ENCODE results near the gene IDUA. TPM values are rescaled to one million over a fixed set of nuclear protein-coding genes. Genes with fewer than 3 reads are reported as not detected.

Gene IDUA
- total RNA-seq, 1 experiment from 2014 or later, result 46.6 TPM

DNA sequence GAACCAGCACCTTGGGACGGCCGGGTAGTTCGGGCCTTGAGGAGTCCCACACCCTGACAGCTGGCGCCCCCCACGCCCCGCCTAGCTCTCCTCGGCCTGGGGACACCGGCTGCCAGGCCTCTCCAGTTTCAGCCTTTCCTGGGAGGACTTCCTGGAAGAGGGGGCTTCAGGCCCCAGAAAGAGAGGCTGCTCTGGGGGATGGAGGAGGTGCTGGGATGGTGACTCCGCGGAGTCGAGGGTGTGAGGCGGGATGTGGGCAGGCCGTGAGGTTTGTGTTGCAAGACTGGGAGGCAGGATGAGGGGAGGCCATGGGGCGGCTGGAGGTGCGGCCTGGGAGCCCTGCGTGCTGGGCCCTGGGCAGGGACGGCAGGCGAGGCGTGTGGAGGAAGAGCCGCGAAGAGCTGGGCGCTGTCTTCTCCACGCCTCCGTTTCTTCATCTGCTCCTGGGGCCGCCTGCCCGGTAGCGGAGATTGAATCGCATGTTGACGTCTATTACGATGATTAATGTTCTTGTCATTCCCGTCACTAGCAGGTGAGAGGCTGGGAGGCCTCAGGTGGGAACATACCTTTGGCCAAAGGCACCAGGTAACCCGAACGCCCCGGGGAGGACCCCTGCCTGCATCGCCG, 23.7 kb downstream of the IDUA start:
- Histone ChIP-seq H3K4me3 (peak overlapping the region; percentile 90), H3F3A (ENCODE audit: insufficient read depth, low read depth) (peaks cover 36% of the 10 kb centered on the region; the same call in 1 of the 2 replicates), H3K4me1 (replicated peaks; ENCODE audit: insufficient read depth) (peaks cover 5% of the 10 kb centered on the region; the same call in 1 of the 2 replicates), H3K9me2 (ENCODE audit: insufficient read depth) (no peaks in the 10 kb centered on the region), H3K79me2 (ENCODE audit: low read depth) (no peaks in the 10 kb centered on the region; the same call in 1 of the 2 replicates), H3K9me3 (ENCODE audit: insufficient read depth, low read depth) (no peaks in the 10 kb centered on the region), H3K27me3 (ENCODE audit: insufficient read depth, low read depth) (peaks cover 11% of the 10 kb centered on the region; the same call in 1 of the 2 replicates), H3K36me3 (ENCODE audit: low read depth) (no peaks in the 10 kb centered on the region), H3K4me2 (peak overlapping the region; percentile 97), H2AFZ (peak overlapping the region; percentile 87), H4K20me1 (ENCODE audit: insufficient read depth) (no peaks in the 10 kb centered on the region; the same call in 1 of the 2 replicates), H3K27ac (peak overlapping the region; percentile 55)
- TF ChIP-seq EZH2 (IDR thresholded peaks at IDR 0.05; ENCODE audit: low read depth), result no peak
- TF ChIP-seq, protein P1, sequence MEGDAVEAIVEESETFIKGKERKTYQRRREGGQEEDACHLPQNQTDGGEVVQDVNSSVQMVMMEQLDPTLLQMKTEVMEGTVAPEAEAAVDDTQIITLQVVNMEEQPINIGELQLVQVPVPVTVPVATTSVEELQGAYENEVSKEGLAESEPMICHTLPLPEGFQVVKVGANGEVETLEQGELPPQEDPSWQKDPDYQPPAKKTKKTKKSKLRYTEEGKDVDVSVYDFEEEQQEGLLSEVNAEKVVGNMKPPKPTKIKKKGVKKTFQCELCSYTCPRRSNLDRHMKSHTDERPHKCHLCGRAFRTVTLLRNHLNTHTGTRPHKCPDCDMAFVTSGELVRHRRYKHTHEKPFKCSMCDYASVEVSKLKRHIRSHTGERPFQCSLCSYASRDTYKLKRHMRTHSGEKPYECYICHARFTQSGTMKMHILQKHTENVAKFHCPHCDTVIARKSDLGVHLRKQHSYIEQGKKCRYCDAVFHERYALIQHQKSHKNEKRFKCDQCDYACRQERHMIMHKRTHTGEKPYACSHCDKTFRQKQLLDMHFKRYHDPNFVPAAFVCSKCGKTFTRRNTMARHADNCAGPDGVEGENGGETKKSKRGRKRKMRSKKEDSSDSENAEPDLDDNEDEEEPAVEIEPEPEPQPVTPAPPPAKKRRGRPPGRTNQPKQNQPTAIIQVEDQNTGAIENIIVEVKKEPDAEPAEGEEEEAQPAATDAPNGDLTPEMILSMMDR (conservative IDR thresholded peaks at IDR 0.05), result no peak
- TSS peak; percentile 58 for BruUV-seq (replicated peaks)
- CTCF ChIA-PET, result interaction anchor here (0.6 kb wide), 1 partner anchor 180 kb away, joined by 5 read pairs; no protein-coding TSS in a partner anchor
- peak; percentile 78 to 89 for DNase-seq
- intact Hi-C loops (cut with micrococcal nuclease; ENCODE audit: unreplicated experiment), result loop anchor here (5.0 kb wide), 2 partner anchors 237 to 337 kb away; partner anchors contain the start of genes CTBP1 and UVSSA
- POLR2A ChIA-PET (ENCODE audit: unreplicated experiment), result interaction anchor here (0.6 to 0.7 kb wide), 4 partner anchors 18 to 149 kb away, joined by 3 to 12 read pairs (median 4); no protein-coding TSS in a partner anchor

DNA sequence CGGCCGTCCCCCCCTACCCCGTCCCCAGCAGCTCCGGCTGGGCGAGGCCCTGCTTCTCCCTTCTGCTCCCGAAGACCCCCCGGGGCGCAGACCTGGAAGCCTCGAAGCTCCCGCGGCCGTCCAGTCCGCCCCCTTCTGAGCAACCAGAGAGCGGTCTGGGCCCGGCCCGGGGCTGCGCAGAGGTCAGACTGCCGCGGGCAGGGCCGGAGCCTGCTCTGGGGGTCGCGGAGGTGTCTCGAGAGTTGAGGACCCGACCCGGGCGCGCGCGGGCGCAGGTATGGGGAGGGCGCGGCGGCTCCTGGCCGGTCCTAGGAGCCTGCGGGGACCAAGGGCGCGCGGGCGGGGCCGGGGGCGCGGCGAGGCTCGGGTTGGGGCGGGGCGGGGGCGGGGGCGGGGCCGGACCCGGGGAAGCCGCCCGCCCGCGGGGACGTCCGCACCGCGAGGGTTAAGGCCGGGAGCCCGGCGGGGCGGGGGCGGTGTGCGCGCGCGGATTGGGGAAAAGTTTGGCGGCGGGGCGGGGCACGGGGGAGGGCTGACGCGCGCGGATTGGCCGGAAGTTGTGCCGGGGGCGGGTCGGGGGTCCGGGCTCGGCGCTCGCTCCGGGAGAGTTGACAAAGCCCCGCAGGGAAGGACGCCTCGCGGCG, 24.3 kb downstream of the IDUA start, which contains the start of gene FGFRL1:
FGFRL1 (plus strand) TSS at position 605 of the 644 bp plus-strand sequence. CDS start 860 bp downstream, outside the sequence.
- Histone ChIP-seq H3K4me3 (peak within 1 kb of the TSS; percentile 90), H3F3A (ENCODE audit: insufficient read depth, low read depth) (peaks cover 35% of the 10 kb centered on the region; the same call in 1 of the 2 replicates), H3K9me3 (ENCODE audit: insufficient read depth, low read depth) (no peaks in the 10 kb centered on the region), H3K27ac (peak within 1 kb of the TSS; percentile 55), H3K36me3 (ENCODE audit: low read depth) (no peaks in the 10 kb centered on the region), H2AFZ (peak within 1 kb of the TSS; percentile 87), H3K79me2 (ENCODE audit: low read depth) (no peaks in the 10 kb centered on the region; the same call in 1 of the 2 replicates), H3K27me3 (ENCODE audit: insufficient read depth, low read depth) (peaks cover 11% of the 10 kb centered on the region; the same call in 1 of the 2 replicates), H3K9me2 (ENCODE audit: insufficient read depth) (no peaks in the 10 kb centered on the region), H3K4me2 (peak within 1 kb of the TSS; percentile 97), H4K20me1 (ENCODE audit: insufficient read depth) (no peaks in the 10 kb centered on the region; the same call in 1 of the 2 replicates), H3K4me1 (replicated peaks; ENCODE audit: insufficient read depth) (peaks cover 5% of the 10 kb centered on the region; the same call in 1 of the 2 replicates)
- no peak for TF ChIP-seq EZH2 (IDR thresholded peaks at IDR 0.05; ENCODE audit: low read depth)
- TF ChIP-seq, protein P1 (conservative IDR thresholded peaks at IDR 0.05), result no peak
- no TSS peak for BruUV-seq (replicated peaks)
- CTCF ChIA-PET, result interaction anchor here (0.6 kb wide), 1 partner anchor 179 kb away, joined by 5 read pairs; no protein-coding TSS in a partner anchor
- POLR2A ChIA-PET (ENCODE audit: unreplicated experiment), result interaction anchor here (0.6 to 0.7 kb wide), 4 partner anchors 19 to 148 kb away, joined by 3 to 12 read pairs (median 4); no protein-coding TSS in a partner anchor
- intact Hi-C loops (cut with micrococcal nuclease; ENCODE audit: unreplicated experiment), result loop anchor here (5.0 kb wide), 2 partner anchors 236 to 336 kb away; partner anchors contain the start of genes CTBP1 and UVSSA
- DNase-seq, result peak; percentile 73 to 92

DNA sequence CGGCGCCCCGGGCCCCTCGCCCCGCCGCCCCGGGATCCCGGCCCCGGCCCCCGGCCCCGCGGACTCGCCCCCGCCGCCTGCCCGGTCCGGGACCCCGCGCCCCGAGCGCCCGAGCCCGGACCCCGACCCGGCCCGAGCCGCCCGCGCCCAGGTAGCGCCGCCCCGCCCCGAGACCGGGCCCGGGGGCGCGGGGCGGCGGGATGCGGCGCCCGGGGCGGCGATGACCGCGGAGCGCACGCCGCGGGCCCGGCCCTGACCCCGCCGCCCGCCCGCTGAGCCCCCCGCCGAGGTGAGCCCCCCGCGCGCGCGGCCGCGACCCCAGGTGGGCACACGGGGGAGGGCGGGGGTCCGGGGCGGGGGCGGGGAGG, 24.8 kb downstream of the IDUA start:
- POLR2A ChIA-PET (ENCODE audit: unreplicated experiment), result no interaction called here
- Histone ChIP-seq H3K4me3 (no peak overlapping the region), H3K27ac (no peak overlapping the region), H3F3A (ENCODE audit: insufficient read depth, low read depth) (peaks cover 29% of the 10 kb centered on the region; the same call in 1 of the 2 replicates), H2AFZ (no peak overlapping the region), H3K79me2 (ENCODE audit: low read depth) (no peaks in the 10 kb centered on the region; the same call in 1 of the 2 replicates), H3K9me3 (ENCODE audit: insufficient read depth, low read depth) (no peaks in the 10 kb centered on the region), H3K9me2 (ENCODE audit: insufficient read depth) (no peaks in the 10 kb centered on the region), H3K4me2 (no peak overlapping the region), H3K36me3 (ENCODE audit: low read depth) (no peaks in the 10 kb centered on the region), H4K20me1 (ENCODE audit: insufficient read depth) (no peaks in the 10 kb centered on the region; the same call in 1 of the 2 replicates), H3K27me3 (ENCODE audit: insufficient read depth, low read depth) (peaks cover 11% of the 10 kb centered on the region; the same call in 1 of the 2 replicates), H3K4me1 (replicated peaks; ENCODE audit: insufficient read depth) (peaks cover 5% of the 10 kb centered on the region; the same call in 1 of the 2 replicates)
- no peak for TF ChIP-seq EZH2 (IDR thresholded peaks at IDR 0.05; ENCODE audit: low read depth)
- TF ChIP-seq, protein P1 (conservative IDR thresholded peaks at IDR 0.05), result no peak
- CTCF ChIA-PET, result no interaction called here
- BruUV-seq (replicated peaks), result no TSS peak
- intact Hi-C loops (cut with micrococcal nuclease; ENCODE audit: unreplicated experiment), result loop anchor here (5.0 kb wide), 2 partner anchors 236 to 336 kb away; partner anchors contain the start of genes CTBP1 and UVSSA
- DNase-seq, result no peak
